Measurements from ENCODE around the gene KRT78.

Gene KRT78

GRCh38 chr12:52801773-52802172 lies 47.0 kb downstream of the KRT78 start:
- DNase-seq (ENCODE audit: extremely low read depth, low read depth) = no peak
- no peak for TF ChIP-seq CTCF (IDR thresholded peaks at IDR 0.05; ENCODE audit: low read depth, low read length)

- TF ChIP-seq CTCF (IDR thresholded peaks at IDR 0.05; ENCODE audit: low read depth, low read length) = no peak
- DNase-seq (ENCODE audit: extremely low read depth, low read depth) = no peak
These were observed 48.4 kb downstream of the KRT78 start for GRCh38 chr12:52800259-52800917.

- no peak for TF ChIP-seq CTCF (IDR thresholded peaks at IDR 0.05; ENCODE audit: low read depth, low read length)
- DNase-seq (ENCODE audit: extremely low read depth, low read depth) = no peak
These were observed 49.1 kb downstream of the KRT78 start for GRCh38 chr12:52799505-52800211.

GRCh38 chr12:52798671-52799504 lies 49.9 kb downstream of the KRT78 start:
- no peak for TF ChIP-seq CTCF (IDR thresholded peaks at IDR 0.05; ENCODE audit: low read depth, low read length)
- DNase-seq (ENCODE audit: extremely low read depth, low read depth) = no peak

- no peak for DNase-seq (ENCODE audit: extremely low read depth, low read depth)
These were observed 50.7 kb downstream of the KRT78 start for GRCh38 chr12:52798003-52798670.

GRCh38 chr12:52797529-52797894 lies 51.3 kb downstream of the KRT78 start:
- no peak for TF ChIP-seq CTCF (IDR thresholded peaks at IDR 0.05; ENCODE audit: low read depth, low read length)

More at GRCh38 chr12:52798003-52798670, 50.7 kb downstream of the KRT78 start:
- TF ChIP-seq CTCF (IDR thresholded peaks at IDR 0.05; ENCODE audit: low read depth, low read length) = no peak

More at GRCh38 chr12:52797529-52797894, 51.3 kb downstream of the KRT78 start:
- no peak for DNase-seq (ENCODE audit: extremely low read depth, low read depth)

Data from AG09319 (cell line).